Measurements from ENCODE around the gene AKAP6. TPM values are rescaled to one million over a fixed set of nuclear protein-coding genes. Genes with fewer than 3 reads are reported as not detected.
"Not testable (repeated sequence)": the region's sequence is repeated elsewhere in the genome, so short reads cannot be mapped to it uniquely, and the experiment has no call there.

The AKAP6 gene
- total RNA-seq, 1 experiment from 2014 or later = 1.9 TPM

- TF ChIP-seq JUND (IDR thresholded peaks at IDR 0.05) (no peak), CBX3 (IDR thresholded peaks at IDR 0.05; ENCODE audit: low read depth) (no peak), YY1 (IDR thresholded peaks at IDR 0.05; ENCODE audit: extremely low read depth, insufficient replicate concordance, low read depth, low read length) (no peak)
These were observed 55.4 kb downstream of the AKAP6 start (continued) for GRCh38 chr14:32384464-32384863.

- H3K9me3 ChIP-seq (ENCODE audit: control insufficient read depth in 1 of 2, insufficient read depth in 1 of 2, low read depth in 1 of 2, low read length in 2 of 2); H3K36me3 ChIP-seq (ENCODE audit: control insufficient read depth in 1 of 2, insufficient read depth in 2 of 2, low read length in 2 of 2); BruUV-seq (replicated peaks); H3K4me1 ChIP-seq (ENCODE audit: control insufficient read depth in 1 of 2, insufficient read depth in 2 of 2, low read length in 2 of 2); H3K9ac ChIP-seq (ENCODE audit: low read length); ATAC-seq; H3K27ac ChIP-seq (ENCODE audit: low read depth, low read length); H3K27me3 ChIP-seq (ENCODE audit: insufficient read depth, low read length); POLR2A ChIA-PET; CTCF ChIA-PET; intact Hi-C loops (cut with micrococcal nuclease); H2AFZ ChIP-seq (ENCODE audit: low read depth, low read length, poor library complexity, severe bottlenecking); DNase-seq (ENCODE audit: low read depth, low spot score); H3K9me2 ChIP-seq (ENCODE audit: insufficient read depth); H3K4me3 ChIP-seq (replicated peaks in 1 of 2; ENCODE audit: low read depth in 1 of 2, low read length in 2 of 2); H3K79me2 ChIP-seq (ENCODE audit: insufficient read depth, low read length); H4K20me1 ChIP-seq (ENCODE audit: insufficient read depth); RAD21 ChIA-PET (ENCODE audit: low non-redundant PET in 1 of 2, low total read pairs in 2 of 2, uncharacterized antibody in 2 of 2, unreplicated experiment in 2 of 2); H3K4me2 ChIP-seq (ENCODE audit: low read length): not testable (repeated sequence)
These were observed 58.2 kb downstream of the AKAP6 start for GRCh38 chr14:32387295-32387694.

- no peaks in the 10 kb centered on the region for H3K79me2 ChIP-seq (ENCODE audit: insufficient read depth, low read length)
- POLR2A ChIA-PET = no interaction called here
- no peaks in the 10 kb centered on the region for H3K27me3 ChIP-seq (ENCODE audit: insufficient read depth, low read length)
- 0 out of 2 replicates have a peak, but pooled peaks cover 4% of the 10 kb centered on the region for H4K20me1 ChIP-seq (ENCODE audit: insufficient read depth)
- RAD21 ChIA-PET (ENCODE audit: low non-redundant PET in 1 of 2, low total read pairs in 2 of 2, uncharacterized antibody in 2 of 2, unreplicated experiment in 2 of 2) = no interaction called here
- ATAC-seq (no peak), DNase-seq (ENCODE audit: low read depth, low spot score) (no peak)
- no TSS peak for BruUV-seq (replicated peaks)
- no peaks in the 10 kb centered on the region for H3K4me1 ChIP-seq (ENCODE audit: control insufficient read depth in 1 of 2, insufficient read depth in 2 of 2, low read length in 2 of 2)
- no peaks in the 10 kb centered on the region for H3K36me3 ChIP-seq (ENCODE audit: control insufficient read depth in 1 of 2, insufficient read depth in 2 of 2, low read length in 2 of 2)
- H3K27ac ChIP-seq (ENCODE audit: low read depth, low read length) = no peak overlapping the region
- H3K9me3 ChIP-seq (ENCODE audit: control insufficient read depth in 1 of 2, insufficient read depth in 1 of 2, low read depth in 1 of 2, low read length in 2 of 2) = no peaks in the 10 kb centered on the region
- H3K4me2 ChIP-seq (ENCODE audit: low read length) = no peak overlapping the region
- CTCF ChIA-PET = no interaction called here
- no peaks in the 10 kb centered on the region; the same call in 1 of the 2 replicates for H3K9me2 ChIP-seq (ENCODE audit: insufficient read depth)
- intact Hi-C loops (cut with micrococcal nuclease) = no loop called here
- no peak overlapping the region for H2AFZ ChIP-seq (ENCODE audit: low read depth, low read length, poor library complexity, severe bottlenecking)
- H3K4me3 ChIP-seq (replicated peaks in 1 of 2; ENCODE audit: low read depth in 1 of 2, low read length in 2 of 2) = no peak overlapping the region
- no peak overlapping the region for H3K9ac ChIP-seq (ENCODE audit: low read length)
- TF ChIP-seq POLR2AphosphoS5 (IDR thresholded peaks at IDR 0.05; ENCODE audit: low read depth, low read length) = no peak
- no peak for TF ChIP-seq EZH2phosphoT487 (IDR thresholded peaks at IDR 0.05; ENCODE audit: borderline replicate concordance)
- TF ChIP-seq SP1 (IDR thresholded peaks at IDR 0.05; ENCODE audit: low read depth) = no peak
- no peak for TF ChIP-seq ELF1 (IDR thresholded peaks at IDR 0.05; ENCODE audit: borderline replicate concordance, low read depth)
- no peak for TF ChIP-seq ZBTB33 (IDR thresholded peaks at IDR 0.05; ENCODE audit: extremely low read depth, insufficient replicate concordance, low read length)
- no peak for TF ChIP-seq EGR1 (IDR thresholded peaks at IDR 0.05; ENCODE audit: low read depth)
- TF ChIP-seq JUND (IDR thresholded peaks at IDR 0.05) = no peak
- no peak for TF ChIP-seq ZNF274 (IDR thresholded peaks at IDR 0.05; ENCODE audit: low read depth, low read length)
- TF ChIP-seq CBX3 (IDR thresholded peaks at IDR 0.05; ENCODE audit: low read depth) = no peak
- TF ChIP-seq TCF7L2 (IDR thresholded peaks at IDR 0.05; ENCODE audit: borderline replicate concordance, extremely low read depth, insufficient read depth, insufficient read length) = no peak
- no peak for TF ChIP-seq SRF (IDR thresholded peaks at IDR 0.05; ENCODE audit: low read depth)
- TF ChIP-seq POLR2A (IDR thresholded peaks at IDR 0.05; ENCODE audit: borderline replicate concordance, extremely low read depth, insufficient read depth, insufficient read length) = no peak
- TF ChIP-seq CTCF (IDR thresholded peaks at IDR 0.05 in 2 of 3, conservative IDR thresholded peaks at IDR 0.05 in 1 of 3; ENCODE audit: borderline replicate concordance in 1 of 3, insufficient read depth in 1 of 3, low read depth in 2 of 3, low read length in 2 of 3) = no peak
- no peak for TF ChIP-seq EZH2 (IDR thresholded peaks at IDR 0.05)
These were observed 64.0 kb downstream of the AKAP6 start for GRCh38 chr14:32393119-32393518.
